A673 (cell line): Measurements from ENCODE around the gene ANKRD40.

ENCODE experiments used
- EZH2 ChIP-seq: fragments of 200-600 bp; sonication (generic); IDR thresholded peaks from 2 replicates; pipeline ENCODE4 v1.6.1; 2017; ENCODE audit warnings: borderline replicate concordance, low read depth, mild to moderate bottlenecking, mixed read lengths, antibody characterized with exemption, low read length; ENCODE audit not compliant: poor library complexity, severe bottlenecking
- TF ChIP-seq, protein P1 (sequence below): fragments of 300-800, 200-600 bp; sonication (generic); conservative IDR thresholded peaks from 2 replicates; pipeline ENCODE4 v1.5.1; 2017; ENCODE audit warnings: low read depth, mild to moderate bottlenecking, antibody characterized with exemption, low read length, moderate library complexity, mixed read lengths

- TF ChIP-seq, protein P1, sequence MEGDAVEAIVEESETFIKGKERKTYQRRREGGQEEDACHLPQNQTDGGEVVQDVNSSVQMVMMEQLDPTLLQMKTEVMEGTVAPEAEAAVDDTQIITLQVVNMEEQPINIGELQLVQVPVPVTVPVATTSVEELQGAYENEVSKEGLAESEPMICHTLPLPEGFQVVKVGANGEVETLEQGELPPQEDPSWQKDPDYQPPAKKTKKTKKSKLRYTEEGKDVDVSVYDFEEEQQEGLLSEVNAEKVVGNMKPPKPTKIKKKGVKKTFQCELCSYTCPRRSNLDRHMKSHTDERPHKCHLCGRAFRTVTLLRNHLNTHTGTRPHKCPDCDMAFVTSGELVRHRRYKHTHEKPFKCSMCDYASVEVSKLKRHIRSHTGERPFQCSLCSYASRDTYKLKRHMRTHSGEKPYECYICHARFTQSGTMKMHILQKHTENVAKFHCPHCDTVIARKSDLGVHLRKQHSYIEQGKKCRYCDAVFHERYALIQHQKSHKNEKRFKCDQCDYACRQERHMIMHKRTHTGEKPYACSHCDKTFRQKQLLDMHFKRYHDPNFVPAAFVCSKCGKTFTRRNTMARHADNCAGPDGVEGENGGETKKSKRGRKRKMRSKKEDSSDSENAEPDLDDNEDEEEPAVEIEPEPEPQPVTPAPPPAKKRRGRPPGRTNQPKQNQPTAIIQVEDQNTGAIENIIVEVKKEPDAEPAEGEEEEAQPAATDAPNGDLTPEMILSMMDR = no peak
- no peak for TF ChIP-seq EZH2
Observed at GRCh38 chr17:50737118-50737698, 29.5 kb upstream of the ANKRD40 start.
